ENCODE measurements around the gene DCN. TPM values are rescaled to one million over a fixed set of nuclear protein-coding genes. Genes with fewer than 3 reads are reported as not detected.

The DCN gene
- total RNA-seq, 1 experiment from 2014 or later = not detected

- Histone ChIP-seq H3K9ac (ENCODE audit: low read length) (no peak overlapping the region), H3K36me3 (ENCODE audit: low read depth, low read length) (no peaks in the 10 kb centered on the region), H3K9me3 (ENCODE audit: low read length) (no peaks in the 10 kb centered on the region), H3K4me2 (ENCODE audit: low read length) (no peak overlapping the region), H2AFZ (ENCODE audit: low read length) (no peak overlapping the region), H3K4me3 (ENCODE audit: low read length) (no peak overlapping the region), H3K27ac (ENCODE audit: low read length) (no peak overlapping the region), H3F3A (ENCODE audit: low read length, unreplicated experiment) (no peaks in the 10 kb centered on the region), H3K9me2 (replicated peaks; ENCODE audit: low read length) (no peaks in the 10 kb centered on the region), H3K79me2 (ENCODE audit: low read length) (no peaks in the 10 kb centered on the region), H3K27me3 (ENCODE audit: low read length) (no peaks in the 10 kb centered on the region), H3K4me1 (ENCODE audit: insufficient read depth, low read length) (no peaks in the 10 kb centered on the region), H4K20me1 (ENCODE audit: low read length) (no peaks in the 10 kb centered on the region)
- no TSS peak for BruUV-seq (replicated peaks)
- CTCF ChIA-PET = interaction anchor here (1.0 to 2.2 kb wide), 2 partner anchors 68 to 149 kb away, joined by 4 to 16 read pairs; no protein-coding TSS in a partner anchor
- DNase-seq (no peak), ATAC-seq (no peak)
- POLR2A ChIA-PET (ENCODE audit: unreplicated experiment) = no interaction called here
- intact Hi-C loops (cut with micrococcal nuclease) = loop anchor here (5.0 kb wide), 3 partner anchors 65 to 200 kb away; partner anchors contain the start of gene LUM
- no peak for TF ChIP-seq CTCF (conservative IDR thresholded peaks at IDR 0.05; ENCODE audit: low read depth, low read length)
These were observed 5.7 kb downstream of the DCN start for GRCh38 chr12:91176915-91177314.

- CTCF ChIA-PET = interaction anchor here (0.9 to 2.2 kb wide), 2 partner anchors 150 to 156 kb away, joined by 4 to 16 read pairs; no protein-coding TSS in a partner anchor
- H3K9me2 ChIP-seq (replicated peaks; ENCODE audit: low read length) = no peaks in the 10 kb centered on the region
- BruUV-seq (replicated peaks) = no TSS peak
- no peak overlapping the region for H3K9ac ChIP-seq (ENCODE audit: low read length)
- intact Hi-C loops (cut with micrococcal nuclease) = loop anchor here (5.0 kb wide), 3 partner anchors 64 to 199 kb away; partner anchors contain the start of gene LUM
- POLR2A ChIA-PET (ENCODE audit: unreplicated experiment) = no interaction called here
- ATAC-seq (no peak), DNase-seq (no peak)
- no peak overlapping the region for H3K27ac ChIP-seq (ENCODE audit: low read length)
- no peaks in the 10 kb centered on the region for H3K4me1 ChIP-seq (ENCODE audit: insufficient read depth, low read length)
- no peaks in the 10 kb centered on the region for H3F3A ChIP-seq (ENCODE audit: low read length, unreplicated experiment)
- TF ChIP-seq EZH2 (IDR thresholded peaks at IDR 0.05; ENCODE audit: low read length, unreplicated experiment) (no peak), EZH2phosphoT487 (IDR thresholded peaks at IDR 0.05; ENCODE audit: borderline replicate concordance, low read length) (no peak), CTCF (conservative IDR thresholded peaks at IDR 0.05; ENCODE audit: low read depth, low read length) (no peak)
- no peak overlapping the region for H3K4me3 ChIP-seq (ENCODE audit: low read length)
- no peaks in the 10 kb centered on the region for H3K36me3 ChIP-seq (ENCODE audit: low read depth, low read length)
- H2AFZ ChIP-seq (ENCODE audit: low read length) = no peak overlapping the region
- no peak overlapping the region for H3K4me2 ChIP-seq (ENCODE audit: low read length)
- no peaks in the 10 kb centered on the region for H4K20me1 ChIP-seq (ENCODE audit: low read length)
- H3K27me3 ChIP-seq (ENCODE audit: low read length) = no peaks in the 10 kb centered on the region
- no peaks in the 10 kb centered on the region for H3K9me3 ChIP-seq (ENCODE audit: low read length)
- H3K79me2 ChIP-seq (ENCODE audit: low read length) = no peaks in the 10 kb centered on the region
These were observed 6.3 kb downstream of the DCN start for GRCh38 chr12:91176358-91176757.

- POLR2A ChIA-PET (ENCODE audit: unreplicated experiment) = no interaction called here
- H3K9me2 ChIP-seq (replicated peaks; ENCODE audit: low read length) = no peaks in the 10 kb centered on the region
- H3F3A ChIP-seq (ENCODE audit: low read length, unreplicated experiment) = no peaks in the 10 kb centered on the region
- no peaks in the 10 kb centered on the region for H3K9me3 ChIP-seq (ENCODE audit: low read length)
- DNase-seq = no peak
- H3K36me3 ChIP-seq (ENCODE audit: low read depth, low read length) = no peaks in the 10 kb centered on the region
- no peak for TF ChIP-seq EZH2 (IDR thresholded peaks at IDR 0.05; ENCODE audit: low read length, unreplicated experiment)
- no peak for TF ChIP-seq EZH2phosphoT487 (IDR thresholded peaks at IDR 0.05; ENCODE audit: borderline replicate concordance, low read length)
- TF ChIP-seq CTCF (conservative IDR thresholded peaks at IDR 0.05; ENCODE audit: low read depth, low read length) = no peak
- H3K4me1 ChIP-seq (ENCODE audit: insufficient read depth, low read length) = no peaks in the 10 kb centered on the region
- no peak overlapping the region for H3K9ac ChIP-seq (ENCODE audit: low read length)
- ATAC-seq = no peak
- intact Hi-C loops (cut with micrococcal nuclease) = no loop called here
- CTCF ChIA-PET = no interaction called here
- no peaks in the 10 kb centered on the region for H3K79me2 ChIP-seq (ENCODE audit: low read length)
- H2AFZ ChIP-seq (ENCODE audit: low read length) = no peak overlapping the region
- no peak overlapping the region for H3K4me3 ChIP-seq (ENCODE audit: low read length)
- H3K27me3 ChIP-seq (ENCODE audit: low read length) = no peaks in the 10 kb centered on the region
- no peak overlapping the region for H3K4me2 ChIP-seq (ENCODE audit: low read length)
- BruUV-seq (replicated peaks) = no TSS peak
- H4K20me1 ChIP-seq (ENCODE audit: low read length) = no peaks in the 10 kb centered on the region
- H3K27ac ChIP-seq (ENCODE audit: low read length) = no peak overlapping the region
These were observed 9.5 kb downstream of the DCN start for GRCh38 chr12:91173124-91173523.

Data from PC-3 (cell line).